Subcutaneous adipose tissue (tissue), 4 donors: Measurements from ENCODE around the gene PALLD. TPM values are rescaled to one million over a fixed set of nuclear protein-coding genes. Genes with fewer than 3 reads are reported as not detected.

Experiments used
- CTCF ChIP-seq: fragments of 450-650 bp; IDR thresholded peaks from one replicate; pipeline ENCODE4 v1.5.1; 2016; ENCODE audit warnings: low read depth, mild to moderate bottlenecking, control low read depth, antibody characterized with exemption, moderate library complexity
- total RNA-seq, 4 donors: library from RNA; depleted of rRNA; stranded (reverse); fragments of >200 nt; gene quantifications; one replicate each; pipeline ENCODE4 v1.1.0, GENCODE V29; 2016

PALLD gene
- total RNA-seq, 4 donors from 2014 or later = 94.1 to 118 (median 110) TPM

DNA sequence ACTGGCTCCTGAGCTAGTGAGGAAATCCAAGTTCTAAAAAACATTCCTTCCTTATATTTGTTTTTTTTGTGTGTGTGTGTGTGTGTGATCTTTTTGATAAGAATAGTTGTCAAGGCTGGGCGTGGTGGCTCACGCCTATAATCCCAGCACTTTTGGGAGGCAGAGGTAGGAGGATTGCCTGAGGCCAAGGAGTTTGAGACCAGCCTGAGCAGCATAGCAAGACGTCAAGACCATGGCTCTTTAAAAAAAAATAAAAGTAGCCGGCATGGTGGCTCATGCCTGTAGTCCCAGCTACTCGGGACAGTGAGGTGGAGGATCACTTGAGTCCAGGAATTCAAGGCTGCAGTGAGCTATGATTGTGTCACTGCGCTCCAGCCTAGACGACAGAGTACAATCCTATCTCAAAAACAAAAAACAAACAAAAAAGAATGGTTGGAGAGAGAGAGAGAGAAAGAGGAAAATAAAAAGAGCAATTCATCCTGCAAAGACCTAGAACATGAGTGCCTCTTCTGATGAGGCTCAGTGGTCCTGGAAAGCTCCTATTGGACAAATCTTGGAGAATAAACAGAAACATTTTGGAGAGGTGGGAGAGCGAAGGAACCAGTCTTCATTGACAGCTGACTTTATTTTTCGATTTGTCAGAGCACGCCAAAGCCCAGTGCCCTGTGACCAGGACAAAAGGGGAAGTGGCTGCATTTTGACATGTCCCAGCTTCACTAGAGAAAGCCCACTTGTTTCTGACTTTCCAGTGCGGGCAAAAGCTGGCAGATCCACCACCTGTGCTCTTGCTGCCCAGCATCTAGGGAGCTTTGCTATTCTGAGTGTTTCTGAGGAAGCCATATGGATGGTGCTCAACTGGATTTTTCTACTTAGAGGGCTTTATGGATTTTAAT lies 244.7 kb downstream of the PALLD start:
- TF ChIP-seq CTCF = no peak

DNA sequence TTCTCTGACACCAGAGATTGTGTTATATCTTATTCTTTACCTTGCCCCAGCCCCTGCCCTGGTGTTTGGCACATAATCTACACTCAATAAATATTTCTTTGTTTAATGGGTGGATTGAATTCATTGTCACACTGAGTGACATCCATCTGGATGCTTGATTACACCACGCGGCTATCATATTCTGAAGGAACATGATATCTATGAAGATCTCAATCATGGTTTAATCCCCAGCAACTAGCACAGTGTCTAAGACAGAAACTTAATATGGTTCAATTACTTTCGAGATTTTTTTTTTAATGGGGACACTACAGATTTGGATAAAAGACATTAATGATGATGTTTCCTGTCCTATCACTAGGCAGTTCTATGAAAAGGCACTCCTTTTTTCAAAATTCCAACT lies 246.3 kb downstream of the PALLD start:
- no peak for TF ChIP-seq CTCF

- TF ChIP-seq CTCF = no peak
Observed at GRCh38 chr4:168743601-168744000, 246.7 kb downstream of the PALLD start.

DNA sequence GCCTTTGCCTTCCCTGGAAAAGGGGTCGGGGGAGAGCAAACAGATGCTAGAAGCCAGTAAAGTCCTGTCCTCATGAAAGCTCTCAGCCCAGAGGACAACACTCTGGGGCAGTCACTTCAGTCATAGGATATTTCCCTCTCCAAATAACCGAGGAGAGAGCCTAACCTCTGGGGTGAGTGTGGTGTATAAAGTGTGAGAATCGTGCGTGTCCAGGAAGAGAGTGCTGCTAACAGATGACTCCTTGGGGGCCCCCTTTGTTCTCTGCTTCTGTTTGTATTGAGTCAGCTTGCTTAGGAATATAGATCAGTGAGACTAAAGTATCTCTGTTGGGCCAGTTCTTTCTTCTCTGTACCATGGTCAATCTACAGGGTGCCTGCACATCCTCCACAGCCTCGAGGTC lies 247.2 kb downstream of the PALLD start:
- no peak for TF ChIP-seq CTCF

DNA sequence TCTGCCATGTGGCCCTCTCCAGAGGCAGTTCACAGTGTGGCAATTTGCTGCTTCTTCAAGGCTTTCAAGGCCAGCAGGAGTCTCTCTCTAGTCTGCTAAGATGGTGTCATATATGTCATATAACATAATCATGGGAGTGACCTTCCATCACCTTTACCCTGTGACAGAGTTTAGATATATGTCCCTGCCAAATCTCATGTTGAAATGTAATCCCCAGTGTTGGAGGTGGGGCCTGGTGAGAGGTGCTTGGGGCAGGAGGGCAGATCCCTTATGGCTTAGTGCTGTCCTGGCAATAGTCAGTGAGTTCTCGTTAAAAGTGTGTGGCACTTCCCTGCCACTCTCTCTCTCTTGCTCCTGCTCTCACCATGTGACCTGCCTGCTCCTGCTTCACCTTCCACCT lies 252.0 kb downstream of the PALLD start:
- no peak for TF ChIP-seq CTCF

DNA sequence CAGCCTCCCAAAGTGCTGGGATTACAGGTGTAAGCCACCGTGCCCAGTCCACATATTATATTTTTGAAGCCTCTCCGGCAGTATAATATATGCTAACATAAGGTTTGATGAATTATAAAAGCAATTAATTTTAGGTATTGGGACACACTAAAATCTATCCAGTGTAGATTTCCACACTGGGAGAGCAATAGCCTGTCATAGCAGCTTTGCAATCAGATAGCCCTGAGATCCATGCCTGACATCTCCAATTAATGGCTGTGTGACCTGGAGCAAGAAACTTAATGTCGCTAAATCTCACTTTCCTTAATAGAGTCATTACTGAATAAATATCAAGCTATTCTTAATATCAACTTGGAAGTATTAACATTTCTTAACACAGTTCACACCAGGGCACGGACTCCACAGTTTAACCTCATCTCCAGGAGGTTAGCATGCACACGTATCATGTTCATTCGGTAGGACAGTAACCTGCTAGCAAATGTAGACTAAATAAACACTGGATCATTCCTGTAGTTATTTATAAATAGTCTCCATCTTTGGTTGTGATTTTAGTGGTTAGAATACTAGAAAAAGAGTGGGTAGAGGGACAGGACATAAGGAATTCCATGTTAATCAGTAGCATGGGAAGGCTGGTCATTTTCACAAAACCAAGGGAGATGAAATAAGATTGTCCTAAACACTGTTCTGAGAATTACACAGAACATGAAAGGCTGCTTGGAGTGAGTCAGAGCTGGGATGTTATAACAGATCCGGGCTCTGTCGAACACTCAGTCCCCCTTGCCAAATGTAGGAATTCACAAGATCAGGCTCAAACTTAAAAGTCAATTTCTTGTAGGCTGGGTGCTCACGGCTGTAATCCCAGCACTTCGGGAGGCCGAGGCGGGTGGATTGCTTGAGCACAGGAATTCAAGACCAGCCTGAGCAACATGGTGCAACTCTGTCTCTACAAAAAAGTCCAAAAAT lies 254.7 kb downstream of the PALLD start:
- TF ChIP-seq CTCF = no peak
